Measurements from ENCODE around the gene CENPB.

- TF ChIP-seq CTCF (IDR thresholded peaks at IDR 0.05; ENCODE audit: low read length), result no peak
- TF ChIP-seq EZH2 (IDR thresholded peaks at IDR 0.05; ENCODE audit: borderline replicate concordance, low read length), result no peak
Observed at GRCh38 chr20:3808544-3808943, 22.0 kb upstream of the CENPB start.
